K562 (cell line): Measurements from ENCODE around the gene PRICKLE4. TPM values are rescaled to one million over a fixed set of nuclear protein-coding genes. Genes with fewer than 3 reads are reported as not detected.

ENCODE experiments used
- CREM ChIP-seq: IDR thresholded peaks from 2 replicates; pipeline ENCODE4 v1.6.1; 2014; ENCODE audit warnings: antibody characterized with exemption, low read depth
- CUX1 ChIP-seq: fragments of 200-800 bp; sonication (Bioruptor generic); IDR thresholded peaks from 2 replicates; pipeline ENCODE4 v1.6.1; 2016; ENCODE audit warnings: missing genetic modification characterization, missing compliant biosample characterization
- ELF2 ChIP-seq: fragments of 250-450 bp; sonication (Bioruptor Pico); IDR thresholded peaks from 2 replicates; pipeline ENCODE4 v1.5.0; 2021; ENCODE audit warnings: mild to moderate bottlenecking
- KAT7 ChIP-seq: sonication (generic); formaldehyde crosslinking; IDR thresholded peaks from 2 replicates; pipeline ENCODE4 v1.8.0; 2022; ENCODE audit warnings: missing genetic modification reagents, mild to moderate bottlenecking, borderline replicate concordance
- MEF2D ChIP-seq: conservative IDR thresholded peaks from 2 replicates; pipeline ENCODE4 v1.6.1; 2016; ENCODE audit warnings: low read depth, missing genetic modification characterization, missing compliant biosample characterization
- PKNOX1 ChIP-seq: fragments of 450-650 bp; IDR thresholded peaks from 2 replicates; pipeline ENCODE4 v1.6.1; 2016
- RBFOX2 ChIP-seq: fragments of 200-400 bp; formaldehyde crosslinking; IDR thresholded peaks from 2 replicates; pipeline ENCODE4 v1.6.1; 2017; ENCODE audit warnings: low read depth, mild to moderate bottlenecking, low read length, moderate library complexity
- RBM25 ChIP-seq: fragments of 200-400 bp; formaldehyde crosslinking; IDR thresholded peaks from 2 replicates; pipeline ENCODE4 v1.6.1; 2018; ENCODE audit warnings: low read length, low read depth, moderate library complexity; ENCODE audit not compliant: severe bottlenecking
- SMARCA5 ChIP-seq: fragments of 450-650 bp; IDR thresholded peaks from 2 replicates; pipeline ENCODE4 v1.6.1; 2016
- SMARCE1 ChIP-seq: fragments of 450-650 bp; IDR thresholded peaks from 2 replicates; pipeline ENCODE4 v1.7.1; 2016; ENCODE audit warnings: mild to moderate bottlenecking
- TARDBP ChIP-seq: fragments of 450-650 bp; IDR thresholded peaks from 2 replicates; pipeline ENCODE4 v1.6.1; 2016
- TCF3 ChIP-seq: sonication (generic); formaldehyde crosslinking; IDR thresholded peaks from 2 replicates; pipeline ENCODE4 v1.4.0; 2020; ENCODE audit warnings: mild to moderate bottlenecking, missing genetic modification reagents
- ZNF184 ChIP-seq: sonication (generic); formaldehyde crosslinking; IDR thresholded peaks from 2 replicates; pipeline ENCODE4 v1.5.0; 2020; ENCODE audit warnings: missing genetic modification reagents
- ZNF695 ChIP-seq: fragments of 450-650 bp; formaldehyde crosslinking; IDR thresholded peaks from 2 replicates; pipeline ENCODE4 v1.4.0; 2020; ENCODE audit warnings: mild to moderate bottlenecking, moderate library complexity
- polyA plus RNA-seq, 8 experiments: library from polyadenylated mRNA; depleted of rRNA in 4 of 8; stranded (reverse) in 5 of 8; unstranded in 3 of 8; fragments of >200 nt; fragmentation: Nextera tagmentation in 2 of 8; fragmentation: Illumina TruSeq in 1 of 8; extraction: Ambion mirVana in 2 of 8; extraction: Trizol in 1 of 8; gene quantifications; 2 replicates each; pipeline versions ENCODE4 v1.2.1 to v1.2.3, GENCODE V29; 2011 to 2014; ENCODE audit warnings: inconsistent platforms in 1 of 8, missing spikeins in 1 of 8
- total RNA-seq, 7 experiments: library from RNA; depleted of rRNA in 6 of 7; stranded (reverse); fragments of >200 nt in 6 of 7; fragmentation: Illumina TruSeq in 2 of 7; extraction: Trizol in 2 of 7; gene quantifications; 2 replicates each; pipeline versions ENCODE4 v1.2.1 to v1.2.3, GENCODE V29; 2011 to 2021; ENCODE audit warnings: low replicate concordance in 1 of 7
- TF ChIP-seq, protein P1 (sequence below), 3 experiments: IDR thresholded peaks in 2 of 3; conservative IDR thresholded peaks in 1 of 3; 2 replicates each; pipeline ENCODE4 v1.5.1; 2011 to 2012; ENCODE audit warnings: low read length in 3 of 3, mild to moderate bottlenecking in 3 of 3, control low read depth in 2 of 3, improper control_type of control experiment in 1 of 3, inconsistent platforms in 1 of 3, low read depth in 1 of 3, mixed read lengths in 1 of 3, moderate library complexity in 1 of 3; ENCODE audit not compliant: insufficient read depth in 2 of 3
- TF ChIP-seq, protein P2 (sequence below): IDR thresholded peaks from 2 replicates; pipeline ENCODE4 v1.6.1; 2011; ENCODE audit warnings: borderline replicate concordance, low read depth, mild to moderate bottlenecking, moderate library complexity, low read length; ENCODE audit not compliant: insufficient read depth, poor library complexity, severe bottlenecking
- TF ChIP-seq, protein P3 (sequence below): fragments of 250-450 bp; sonication (Bioruptor Pico); IDR thresholded peaks from 2 replicates; pipeline ENCODE4 v1.5.0; 2021

Gene PRICKLE4
- total and polyA plus RNA-seq, 9 of the 15 experiments (the other 6 are each of a cell fraction or from before 2014, with no cell fraction given), result 0.20 to 0.32 (median 0.27) TPM; not detected in 6

GRCh38 chr6:41818271-41819054 lies 37.9 kb downstream of the PRICKLE4 start (continued):
- TF ChIP-seq PKNOX1 (peak; percentile 90), SMARCE1 (peak; percentile 76), CREM (peak; percentile 41; the same call in 1 of the 2 replicates), RBM25 (no peak), TARDBP (no peak), MEF2D (no peak), ZNF695 (CRISPR knock-in tag) (no peak), ZNF184 (CRISPR knock-in tag) (no peak), RBFOX2 (no peak), KAT7 (CRISPR knock-in tag) (no peak; the same call in 1 of the 2 replicates), ELF2 (CRISPR knock-in tag) (no peak), TCF3 (CRISPR knock-in tag) (peak; percentile 97), CUX1 (CRISPR knock-in tag) (no peak), SMARCA5 (no peak)
- TF ChIP-seq, protein P1, sequence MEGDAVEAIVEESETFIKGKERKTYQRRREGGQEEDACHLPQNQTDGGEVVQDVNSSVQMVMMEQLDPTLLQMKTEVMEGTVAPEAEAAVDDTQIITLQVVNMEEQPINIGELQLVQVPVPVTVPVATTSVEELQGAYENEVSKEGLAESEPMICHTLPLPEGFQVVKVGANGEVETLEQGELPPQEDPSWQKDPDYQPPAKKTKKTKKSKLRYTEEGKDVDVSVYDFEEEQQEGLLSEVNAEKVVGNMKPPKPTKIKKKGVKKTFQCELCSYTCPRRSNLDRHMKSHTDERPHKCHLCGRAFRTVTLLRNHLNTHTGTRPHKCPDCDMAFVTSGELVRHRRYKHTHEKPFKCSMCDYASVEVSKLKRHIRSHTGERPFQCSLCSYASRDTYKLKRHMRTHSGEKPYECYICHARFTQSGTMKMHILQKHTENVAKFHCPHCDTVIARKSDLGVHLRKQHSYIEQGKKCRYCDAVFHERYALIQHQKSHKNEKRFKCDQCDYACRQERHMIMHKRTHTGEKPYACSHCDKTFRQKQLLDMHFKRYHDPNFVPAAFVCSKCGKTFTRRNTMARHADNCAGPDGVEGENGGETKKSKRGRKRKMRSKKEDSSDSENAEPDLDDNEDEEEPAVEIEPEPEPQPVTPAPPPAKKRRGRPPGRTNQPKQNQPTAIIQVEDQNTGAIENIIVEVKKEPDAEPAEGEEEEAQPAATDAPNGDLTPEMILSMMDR (IDR thresholded peaks at IDR 0.05 in 2 of 3, conservative IDR thresholded peaks at IDR 0.05 in 1 of 3; ENCODE audit: insufficient read depth in 2 of 3, low read depth in 1 of 3, low read length in 3 of 3), result peak in 1 of 3 experiments; percentile 24; a peak in 2 of 6 replicates
- TF ChIP-seq, protein P2, sequence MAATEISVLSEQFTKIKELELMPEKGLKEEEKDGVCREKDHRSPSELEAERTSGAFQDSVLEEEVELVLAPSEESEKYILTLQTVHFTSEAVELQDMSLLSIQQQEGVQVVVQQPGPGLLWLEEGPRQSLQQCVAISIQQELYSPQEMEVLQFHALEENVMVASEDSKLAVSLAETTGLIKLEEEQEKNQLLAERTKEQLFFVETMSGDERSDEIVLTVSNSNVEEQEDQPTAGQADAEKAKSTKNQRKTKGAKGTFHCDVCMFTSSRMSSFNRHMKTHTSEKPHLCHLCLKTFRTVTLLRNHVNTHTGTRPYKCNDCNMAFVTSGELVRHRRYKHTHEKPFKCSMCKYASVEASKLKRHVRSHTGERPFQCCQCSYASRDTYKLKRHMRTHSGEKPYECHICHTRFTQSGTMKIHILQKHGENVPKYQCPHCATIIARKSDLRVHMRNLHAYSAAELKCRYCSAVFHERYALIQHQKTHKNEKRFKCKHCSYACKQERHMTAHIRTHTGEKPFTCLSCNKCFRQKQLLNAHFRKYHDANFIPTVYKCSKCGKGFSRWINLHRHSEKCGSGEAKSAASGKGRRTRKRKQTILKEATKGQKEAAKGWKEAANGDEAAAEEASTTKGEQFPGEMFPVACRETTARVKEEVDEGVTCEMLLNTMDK, result no peak
- TF ChIP-seq, protein P3, sequence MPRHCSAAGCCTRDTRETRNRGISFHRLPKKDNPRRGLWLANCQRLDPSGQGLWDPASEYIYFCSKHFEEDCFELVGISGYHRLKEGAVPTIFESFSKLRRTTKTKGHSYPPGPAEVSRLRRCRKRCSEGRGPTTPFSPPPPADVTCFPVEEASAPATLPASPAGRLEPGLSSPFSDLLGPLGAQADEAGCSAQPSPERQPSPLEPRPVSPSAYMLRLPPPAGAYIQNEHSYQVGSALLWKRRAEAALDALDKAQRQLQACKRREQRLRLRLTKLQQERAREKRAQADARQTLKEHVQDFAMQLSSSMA (CRISPR knock-in tag), result no peak
